Measurements from ENCODE around the gene RPL31.
"Not testable (repeated sequence)": the region's sequence is repeated elsewhere in the genome, so short reads cannot be mapped to it uniquely, and the experiment has no call there.

The RPL31 gene

GRCh38 chr2:101032084-101032776 is 30.1 kb downstream of the RPL31 start:
- no peak for DNase-seq

GRCh38 chr2:101036562-101036961 is 34.5 kb downstream of the RPL31 start:
- DNase-seq: no peak

- no peak for DNase-seq
Measured at GRCh38 chr2:101037161-101037755, 35.2 kb downstream of the RPL31 start.

GRCh38 chr2:101038455-101039255 is 36.6 kb downstream of the RPL31 start:
- no peak for DNase-seq

- DNase-seq: no peak
Measured at GRCh38 chr2:101040072-101040471, 38.0 kb downstream of the RPL31 start.

- DNase-seq: no peak
Measured at GRCh38 chr2:101040761-101041160, 38.7 kb downstream of the RPL31 start.

- DNase-seq: no peak
Measured at GRCh38 chr2:101041413-101041812, 39.3 kb downstream of the RPL31 start.

- DNase-seq: no peak
Measured at GRCh38 chr2:101045330-101045729, 43.2 kb downstream of the RPL31 start.

- no peak for DNase-seq
Measured at GRCh38 chr2:101047075-101047766, 45.1 kb downstream of the RPL31 start.

- DNase-seq: no peak
Measured at GRCh38 chr2:101047774-101048173, 45.7 kb downstream of the RPL31 start.

- DNase-seq: no peak
Measured at GRCh38 chr2:101048756-101049155, 46.7 kb downstream of the RPL31 start.

- not testable (repeated sequence) for DNase-seq
Measured at GRCh38 chr2:101050886-101051285, 48.8 kb downstream of the RPL31 start.

- no peak for DNase-seq
Measured at GRCh38 chr2:101052147-101052546, 50.1 kb downstream of the RPL31 start.

GRCh38 chr2:101053117-101053516 is 51.0 kb downstream of the RPL31 start:
- DNase-seq: no peak

All from NCI-H2171 (cell line).